Heart left ventricle (tissue), 13 donors: Measurements from ENCODE around the gene SNIP1.
"Not testable (repeated sequence)": the region's sequence is repeated elsewhere in the genome, so short reads cannot be mapped to it uniquely, and the experiment has no call there.

Source experiments
- CTCF ChIP-seq, 12 donors: fragments of 200-600 bp; sonication (generic) in 4 of 12; IDR thresholded peaks; one replicate each; pipeline versions ENCODE4 v1.5.0 to v1.8.0; 2018 to 2022; ENCODE audit warnings: antibody characterized with exemption in 12 of 12, mild to moderate bottlenecking in 5 of 12
- POLR2A ChIP-seq, 2 donors: fragments of 450-650 bp; IDR thresholded peaks; one replicate each; pipeline ENCODE4 v1.6.1; 2017; ENCODE audit warnings: antibody characterized with exemption in 2 of 2, mild to moderate bottlenecking in 2 of 2, moderate library complexity in 2 of 2
- donor health status: ischemic (EF 13 %, LVEDD 7.1; RV severe dilation, severe dysfunction).
- donor health status: DM: no; HTN: yes; CAD: no.
- donor health status: DM: no; HTN: no; CAD: no.
- donor health status: ischemic (EF 25% LVEDD 6.9; RV normal size, moderate dysfunction).
- donor health status: ischemic (EF 25% LVEDD 5.7; RV mildly dilated, moderate dysfunction).
- donor health status: ischemic (EF 35%, LVEDD 5.7; RV mildly dilated, moderate dysfunction).
- donor health status: nonischemic (EF 11% LVEDD 7.7; RV severe dilation, severe dysfunction).
- donor health status: DM: yes; HTN: yes; CAD: no.
- donor health status: PGD.
- donor health status: ischemic (EF 29% LVEDD 5.4; RV normal size, mild dysfunction).
- donor health status: nonischemic (EF 23%, LVEDD 6.1; RV moderate dilation, normal function).

GRCh38 chr1:37532418-37533156 is 21.5 kb downstream of the SNIP1 start:
- not testable (repeated sequence) for TF ChIP-seq POLR2A, CTCF (IDR thresholded peaks at IDR 0.05)
